OCI-LY7 (cell line): ENCODE results near the gene SCRN3.

Experiments
- CTCF ChIP-seq: fragments of 200-600 bp; sonication (generic); conservative IDR thresholded peaks from 2 replicates; pipeline ENCODE4 v1.5.1; 2014; ENCODE audit warnings: mild to moderate bottlenecking, antibody characterized with exemption, low read length, moderate library complexity, mixed read lengths
- EZH2phosphoT487 ChIP-seq: fragments of 200-600 bp; sonication (generic); IDR thresholded peaks from 2 replicates; pipeline ENCODE4 v1.6.1; 2018; ENCODE audit warnings: low read depth, borderline replicate concordance, mild to moderate bottlenecking, mixed run types, antibody characterized with exemption, low read length, moderate library complexity, mixed read lengths

- TF ChIP-seq CTCF (no peak), EZH2phosphoT487 (no peak)
These were observed 3.6 kb downstream of the SCRN3 start for GRCh38 chr2:174399171-174399570.
